ENCODE results near the gene RECQL5. TPM values are rescaled to one million over a fixed set of nuclear protein-coding genes. Genes with fewer than 3 reads are reported as not detected.

Gene RECQL5
- total RNA-seq, 3 donors from 2014 or later (not counting 1 experiment from before 2014, with no cell fraction given) = 33.4 to 39.1 (median 34.3) TPM

- H3K4me3 Mint-ChIP-seq = no peak overlapping the region
- no peaks in the 10 kb centered on the region for H3K27me3 Mint-ChIP-seq (ENCODE audit: low read depth in 2 of 2)
- peaks cover 20% of the 10 kb centered on the region for H3K36me3 ChIP-seq (ENCODE audit: control insufficient read depth, insufficient read depth, low read length)
- H3K4me1 Mint-ChIP-seq = no peaks in the 10 kb centered on the region
- intact Hi-C loops (cut with micrococcal nuclease) = no loop called here
- 93% methylated on average over 25 of the region's 25 CpGs for WGBS (ENCODE audit: insufficient coverage)
- H3K27ac Mint-ChIP-seq = no peak overlapping the region
- H3K9me3 ChIP-seq (ENCODE audit: control insufficient read depth, insufficient read depth, low read length) = no peaks in the 10 kb centered on the region
- no peak overlapping the region for H3K4me3 ChIP-seq (ENCODE audit: low read length)
- no peak overlapping the region for H3K27ac ChIP-seq (ENCODE audit: low read length)
- no peaks in the 10 kb centered on the region for H3K27me3 ChIP-seq (ENCODE audit: control insufficient read depth, insufficient read depth, low read length)
- H3K36me3 Mint-ChIP-seq = no peaks in the 10 kb centered on the region
- ATAC-seq (no peak), DNase-seq (no peak)
- H3K9me3 Mint-ChIP-seq = no peaks in the 10 kb centered on the region
- no peak for TF ChIP-seq CTCF (IDR thresholded peaks at IDR 0.05)
- H3K4me1 ChIP-seq (ENCODE audit: control insufficient read depth, insufficient read depth, low read length) = no peaks in the 10 kb centered on the region
These were observed 56.6 kb downstream of the RECQL5 start for GRCh38 chr17:75610103-75610984.

GRCh38 chr17:75607086-75607485, 59.9 kb downstream of the RECQL5 start:
- Histone ChIP-seq H3K4me3 (ENCODE audit: low read length) (no peak overlapping the region), H3K27ac (ENCODE audit: low read length) (no peak overlapping the region), H3K27me3 (ENCODE audit: control insufficient read depth, insufficient read depth, low read length) (no peaks in the 10 kb centered on the region), H3K4me1 (ENCODE audit: control insufficient read depth, insufficient read depth, low read length) (no peaks in the 10 kb centered on the region), H3K36me3 (ENCODE audit: control insufficient read depth, insufficient read depth, low read length) (peaks cover 2% of the 10 kb centered on the region), H3K9me3 (ENCODE audit: control insufficient read depth, insufficient read depth, low read length) (no peaks in the 10 kb centered on the region)
- no peaks in the 10 kb centered on the region for H3K27me3 Mint-ChIP-seq (ENCODE audit: low read depth in 2 of 2)
- ATAC-seq = no peak
- TF ChIP-seq CTCF (IDR thresholded peaks at IDR 0.05) = no peak
- H3K27ac Mint-ChIP-seq = no peak overlapping the region
- no peak for DNase-seq
- intact Hi-C loops (cut with micrococcal nuclease) = no loop called here
- WGBS (ENCODE audit: insufficient coverage) = 97% methylated on average over 4 of the region's 5 CpGs
- no peaks in the 10 kb centered on the region for H3K4me1 Mint-ChIP-seq
- H3K36me3 Mint-ChIP-seq = no peaks in the 10 kb centered on the region
- H3K4me3 Mint-ChIP-seq = no peak overlapping the region
- no peaks in the 10 kb centered on the region for H3K9me3 Mint-ChIP-seq

- no peak overlapping the region for H3K4me3 ChIP-seq (ENCODE audit: low read length)
- no peak for TF ChIP-seq CTCF (IDR thresholded peaks at IDR 0.05)
- no peak overlapping the region for H3K27ac ChIP-seq (ENCODE audit: low read length)
- WGBS (ENCODE audit: insufficient coverage) = 88% methylated on average over 16 of the region's 16 CpGs
- no peaks in the 10 kb centered on the region for H3K36me3 ChIP-seq (ENCODE audit: control insufficient read depth, insufficient read depth, low read length)
- no peaks in the 10 kb centered on the region for H3K9me3 ChIP-seq (ENCODE audit: control insufficient read depth, insufficient read depth, low read length)
- Mint-ChIP-seq H3K9me3 (no peaks in the 10 kb centered on the region), H3K4me1 (peaks cover 0 to 5% of the 10 kb centered on the region in 2 donors), H3K4me3 (no peak overlapping the region), H3K27ac (no peak overlapping the region), H3K36me3 (no peaks in the 10 kb centered on the region), H3K27me3 (ENCODE audit: low read depth in 2 of 2) (no peaks in the 10 kb centered on the region)
- DNase-seq = no peak
- intact Hi-C loops (cut with micrococcal nuclease) = no loop called here
- no peaks in the 10 kb centered on the region for H3K4me1 ChIP-seq (ENCODE audit: control insufficient read depth, insufficient read depth, low read length)
- no peak for ATAC-seq
- no peaks in the 10 kb centered on the region for H3K27me3 ChIP-seq (ENCODE audit: control insufficient read depth, insufficient read depth, low read length)
These were observed 61.2 kb downstream of the RECQL5 start for GRCh38 chr17:75605790-75606189.
